ENCODE data around the gene VWA8.
"Not testable (repeated sequence)": the region's sequence is repeated elsewhere in the genome, so short reads cannot be mapped to it uniquely, and the experiment has no call there.

The VWA8 gene

DNA sequence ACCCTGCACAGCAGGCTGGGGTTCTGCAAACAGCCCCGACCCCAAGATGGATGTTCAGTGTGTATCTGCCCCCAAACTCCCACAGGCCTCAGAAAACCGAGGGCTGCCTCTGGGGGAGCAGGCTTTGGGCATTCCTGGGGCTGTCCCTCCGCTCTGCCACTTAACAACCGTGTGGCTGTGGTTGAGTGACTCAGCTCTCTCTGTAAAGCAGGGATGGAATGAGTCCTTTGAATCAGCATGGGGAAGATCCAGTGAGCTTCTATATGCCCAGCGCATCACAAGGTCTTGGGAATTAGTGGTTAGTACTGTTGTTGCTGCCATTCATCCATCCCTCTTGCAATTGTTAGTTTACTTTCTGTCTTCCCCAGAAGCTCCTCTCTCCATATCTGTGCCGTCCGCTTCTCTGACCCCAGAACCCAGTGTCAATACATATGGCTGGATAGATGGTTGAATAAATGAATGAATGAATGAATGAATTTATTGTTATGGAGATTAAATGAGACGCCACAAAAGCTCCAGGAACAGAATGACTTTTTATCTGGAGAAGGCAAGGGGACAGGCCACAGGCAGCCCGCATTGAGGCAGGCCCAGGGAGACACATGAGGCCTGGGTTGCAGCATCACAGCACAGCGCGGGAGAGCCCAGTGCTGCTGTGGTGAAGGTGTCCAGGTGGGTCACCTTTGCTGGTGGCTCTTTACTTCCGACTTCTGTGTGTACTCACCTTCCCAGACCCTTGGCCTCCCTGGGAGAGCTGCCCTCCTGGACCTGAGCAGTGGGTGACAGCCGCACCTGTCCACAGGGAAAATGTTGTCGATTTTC, 414.3 kb downstream of the VWA8 start:
- no peak for DNase-seq

DNA sequence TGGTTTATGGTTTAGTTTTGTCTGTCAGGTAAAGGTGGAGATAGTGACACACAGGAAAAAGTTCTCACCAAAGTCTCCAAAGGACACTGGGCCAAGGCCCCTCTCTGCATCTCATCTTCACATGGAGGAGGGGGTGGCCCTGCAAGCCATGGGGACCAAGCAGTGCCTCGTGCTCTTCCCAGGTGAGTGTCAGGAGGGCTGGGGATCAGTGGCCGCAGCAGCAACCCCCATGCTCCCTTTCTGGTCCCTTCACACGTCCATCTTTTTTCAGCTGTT, 415.5 kb downstream of the VWA8 start:
- no peak for DNase-seq

DNA sequence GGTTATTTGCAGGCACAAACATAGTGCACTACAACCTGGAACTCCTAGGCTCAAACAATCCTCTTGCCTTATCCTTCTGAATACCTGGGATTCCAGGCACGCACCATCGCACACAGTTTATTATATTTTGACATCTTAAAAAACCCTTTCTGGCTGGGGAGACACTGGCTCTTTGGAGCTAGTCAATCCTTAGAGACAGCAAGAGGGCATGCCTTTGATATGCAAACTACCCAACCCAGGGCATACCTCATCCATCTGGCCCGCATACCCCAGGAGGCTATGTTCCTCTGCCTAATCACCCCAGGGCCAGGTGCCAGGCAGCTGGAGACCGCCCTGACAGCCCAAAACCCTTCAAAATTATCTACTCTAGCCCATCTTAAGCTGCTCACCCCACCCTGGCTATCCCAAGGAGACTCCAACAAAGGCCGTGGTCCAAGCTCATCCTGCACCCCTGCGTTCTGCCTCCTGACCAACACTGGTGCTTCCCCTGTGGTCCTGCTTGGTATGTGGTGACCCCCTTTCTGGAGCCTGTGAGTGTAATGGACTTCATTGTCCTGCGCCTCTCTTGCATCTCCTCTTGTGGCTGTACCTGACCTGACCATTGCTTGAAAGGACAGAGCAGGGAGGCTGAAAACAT, 417.1 kb downstream of the VWA8 start:
- no peak for DNase-seq

DNA sequence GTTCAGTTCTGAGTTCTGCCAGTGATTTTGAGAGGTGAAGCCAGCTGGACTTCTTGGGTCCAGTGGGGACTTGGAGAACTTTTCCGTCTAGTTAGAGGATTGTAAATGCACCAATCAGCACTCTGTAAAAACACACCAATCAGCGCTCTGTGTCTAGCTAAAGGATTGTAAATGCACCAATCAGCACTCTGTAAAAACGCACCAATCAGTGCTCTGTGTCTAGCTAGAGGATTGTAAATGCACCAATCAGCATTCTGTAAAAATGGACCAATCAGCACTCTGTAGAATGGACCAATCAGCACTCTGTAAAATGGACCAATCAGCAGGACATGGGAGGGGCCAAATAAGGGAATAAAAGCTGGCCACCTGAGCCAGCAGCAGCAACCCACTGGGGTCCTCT, 418.1 kb downstream of the VWA8 start:
- DNase-seq = not testable (repeated sequence)

DNA sequence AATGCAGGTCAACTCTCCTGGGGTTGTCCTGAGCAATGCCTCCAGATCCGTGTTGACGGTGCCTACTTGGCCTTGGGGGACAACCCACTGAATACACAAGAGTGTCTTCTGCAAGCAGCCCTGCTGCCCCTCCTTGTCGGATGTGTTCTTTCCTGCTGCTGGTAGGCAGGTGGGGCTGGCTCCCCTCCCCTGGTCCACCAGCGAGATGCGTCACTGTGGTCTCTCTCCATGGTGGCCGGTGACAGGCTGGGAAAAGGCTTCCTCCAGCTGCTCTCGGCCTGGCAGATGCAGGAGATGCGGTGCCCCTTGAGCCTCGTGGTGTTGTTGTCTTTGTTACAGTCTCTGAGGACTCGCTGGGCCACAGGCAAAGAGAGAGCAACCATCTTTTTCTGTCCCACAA, 418.6 kb downstream of the VWA8 start:
- DNase-seq = no peak

DNA sequence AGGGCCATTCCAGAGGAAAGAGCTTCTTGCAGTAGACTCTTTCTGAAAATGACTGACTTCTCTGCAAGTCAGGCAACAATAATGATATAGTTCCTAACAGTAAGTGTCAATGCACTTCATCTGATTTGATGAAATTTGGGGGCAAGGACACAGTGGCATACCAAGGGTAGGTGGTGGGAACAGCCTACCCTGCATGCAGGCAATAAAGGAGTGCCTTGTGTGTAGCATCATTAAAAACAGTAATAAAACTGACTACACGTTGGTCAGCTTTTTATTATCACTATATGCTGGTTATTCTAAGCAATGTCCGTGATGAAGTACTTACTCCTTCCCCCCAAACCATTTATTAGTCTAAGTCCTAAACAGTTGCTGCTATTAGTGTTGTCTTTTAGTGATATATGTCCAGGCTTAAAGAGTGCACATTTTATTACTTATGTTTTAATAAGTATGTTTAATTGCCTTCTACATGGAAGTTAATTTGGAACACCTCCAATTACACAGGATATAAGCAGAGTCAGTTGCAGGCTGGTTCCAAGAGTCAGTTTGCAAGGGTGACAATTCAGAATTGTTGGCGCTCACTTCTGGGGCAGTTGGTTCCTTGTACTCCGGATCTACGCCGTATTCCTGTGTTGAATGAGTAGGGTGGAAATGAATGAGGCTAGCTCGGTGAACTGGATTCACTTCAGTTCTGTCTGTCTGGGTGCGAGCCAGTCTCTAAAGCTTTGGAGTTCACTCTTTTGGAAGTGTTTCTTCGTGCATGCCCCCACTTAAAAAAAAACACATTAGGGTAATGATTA, 419.6 kb downstream of the VWA8 start:
- DNase-seq = no peak

DNA sequence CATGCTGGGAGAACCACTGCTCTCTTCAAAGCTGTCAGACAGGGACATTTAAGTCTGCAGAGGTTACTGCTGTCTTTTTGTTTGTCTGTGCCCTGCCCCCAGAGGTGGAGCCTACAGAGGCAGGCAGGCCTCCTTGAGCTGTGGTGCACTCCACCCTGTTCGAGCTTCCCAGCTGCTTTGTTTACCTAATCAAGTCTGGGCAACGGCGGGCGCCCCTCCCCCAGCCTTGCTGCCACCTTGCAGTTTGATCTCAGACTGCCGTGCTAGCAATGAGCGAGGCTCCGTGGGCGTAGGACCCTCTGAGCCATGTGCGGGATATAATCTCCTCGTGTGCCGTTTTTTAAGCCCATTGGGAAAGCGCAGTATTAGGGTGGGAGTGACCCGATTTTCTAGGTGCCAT, 420.7 kb downstream of the VWA8 start:
- peak; percentile 70 for DNase-seq

DNA sequence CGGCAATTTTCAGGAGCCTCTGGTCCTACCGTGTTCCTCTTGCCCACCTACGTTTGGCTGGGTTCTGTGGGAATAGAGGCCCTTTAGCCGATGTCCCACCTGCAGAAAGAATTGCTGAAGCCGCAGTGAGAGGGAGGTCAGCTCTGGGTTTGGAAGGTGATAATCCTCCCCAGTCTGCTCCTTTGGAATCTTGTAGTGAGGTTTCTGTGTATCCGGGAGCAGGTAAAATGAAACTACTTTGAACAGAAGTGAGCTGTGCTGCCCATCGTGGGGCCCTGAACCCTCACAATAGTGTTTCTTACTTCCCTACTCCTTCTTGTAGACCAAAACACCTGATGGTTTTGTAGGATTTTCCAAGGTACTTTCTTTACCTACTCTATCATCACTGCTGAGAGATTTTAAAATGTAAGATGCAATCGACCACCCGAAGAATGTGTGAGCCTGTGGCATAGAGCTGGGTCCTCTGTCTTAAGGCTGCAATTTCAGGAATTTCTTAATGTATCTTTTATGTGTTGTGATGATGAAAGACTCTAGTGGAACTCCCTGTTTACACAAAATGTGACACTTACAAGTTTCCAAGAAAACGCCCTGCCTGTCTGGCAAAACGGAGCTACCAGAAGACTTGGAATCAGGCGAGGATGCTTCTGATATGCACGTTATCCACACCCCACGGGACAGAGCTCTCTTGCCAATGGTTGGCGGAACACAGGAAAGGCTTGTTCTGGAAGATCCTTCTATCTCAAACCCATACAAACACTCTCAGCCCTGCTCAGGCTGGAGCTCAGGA, 427.4 kb downstream of the VWA8 start:
- DNase-seq = no peak

DNA sequence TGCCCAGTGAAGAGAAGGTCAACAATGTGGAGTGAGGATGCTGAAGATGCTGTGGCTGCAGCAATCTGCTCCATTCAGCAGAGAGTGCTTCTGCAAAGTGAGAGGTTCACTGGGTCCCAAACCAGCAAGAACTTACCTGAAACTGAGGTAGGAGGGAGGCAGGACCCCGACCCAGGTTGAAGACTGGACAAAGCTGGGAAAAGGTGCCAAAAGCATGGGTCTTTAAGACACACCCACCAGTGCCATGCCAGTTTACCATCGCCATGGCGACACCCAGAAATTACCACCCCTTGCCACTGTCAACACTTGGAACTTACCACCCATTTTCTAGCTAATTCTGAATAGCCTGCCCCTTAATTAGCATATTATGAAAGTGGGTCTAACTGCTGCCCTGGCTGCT, 432.9 kb downstream of the VWA8 start:
- no peak for DNase-seq

DNA sequence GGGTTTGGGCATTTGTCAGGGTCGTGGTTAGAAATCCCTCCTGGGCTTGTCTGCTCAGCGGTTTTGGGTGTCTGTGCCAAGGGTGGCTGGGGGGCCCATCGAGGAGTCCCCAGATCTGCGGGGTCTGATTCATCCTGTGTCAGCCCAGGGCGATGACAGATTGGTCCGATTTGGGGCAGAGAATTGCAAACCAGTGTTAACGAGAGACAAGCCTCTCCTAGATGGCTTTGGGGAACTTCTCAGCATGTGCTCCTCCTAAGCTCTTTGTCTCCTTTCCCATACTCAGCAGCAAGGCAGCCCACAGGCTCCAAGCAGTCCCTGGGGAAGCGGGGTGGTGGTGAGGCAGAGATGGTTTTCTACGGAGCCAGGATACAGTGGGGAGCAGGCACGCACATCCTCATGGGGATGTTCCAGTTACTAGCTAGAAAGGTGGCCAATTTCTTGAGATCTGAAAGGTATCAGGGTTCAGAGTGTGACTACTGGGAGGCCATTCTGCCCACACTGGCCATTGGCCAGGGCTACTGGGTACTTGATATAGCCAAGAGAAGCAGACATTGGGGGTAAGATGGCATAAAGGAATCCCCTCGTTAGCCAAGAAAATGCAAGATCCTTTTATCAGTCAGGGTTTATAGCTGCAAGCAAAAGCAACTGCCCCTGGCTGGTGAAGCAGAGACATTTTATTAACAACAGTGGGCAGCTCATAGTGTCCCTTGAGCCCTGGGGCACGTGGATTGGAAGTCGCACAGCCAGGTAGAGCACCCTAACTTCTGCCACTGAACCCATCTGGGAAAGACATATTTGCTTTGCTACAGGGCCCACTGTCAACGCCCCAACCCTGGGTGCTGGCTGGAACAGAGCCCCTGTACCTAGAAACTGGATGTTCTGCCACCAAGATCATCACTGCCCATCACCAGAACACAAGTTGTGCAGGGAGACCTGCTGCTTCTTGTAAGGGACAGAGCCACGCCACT, 440.0 kb downstream of the VWA8 start:
- no peak for DNase-seq

DNA sequence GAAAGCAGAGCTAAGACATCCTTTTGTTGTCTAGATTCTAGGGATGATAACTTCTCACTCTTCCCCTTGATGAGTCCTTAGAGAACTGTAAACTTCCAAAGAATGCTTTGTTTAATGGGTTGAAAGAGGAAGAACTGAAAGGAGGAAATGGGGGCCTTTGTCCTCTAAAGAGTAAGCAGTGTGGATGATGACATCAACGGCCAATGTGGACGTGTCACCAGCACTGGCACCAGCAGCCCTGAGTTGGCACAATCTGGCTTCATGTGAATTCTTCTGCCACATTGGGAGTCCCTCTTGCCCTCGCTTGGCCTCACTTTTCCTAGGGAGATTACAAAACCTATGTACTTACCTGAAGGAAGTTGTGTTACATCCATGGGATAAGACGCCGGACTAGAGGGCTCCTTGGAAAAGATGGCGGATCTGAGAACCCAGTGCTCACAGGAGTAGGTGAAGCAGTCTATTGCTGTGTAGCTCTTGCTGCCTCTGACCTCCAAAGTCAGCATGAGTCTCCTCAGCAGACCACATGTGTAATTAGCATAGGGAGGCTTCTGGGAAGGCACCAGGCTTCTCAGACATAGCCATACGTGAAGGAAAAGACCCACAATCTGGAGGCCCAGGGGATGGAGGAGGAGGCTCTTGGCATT, 440.8 kb downstream of the VWA8 start:
- no peak for DNase-seq

All from activated effector memory CD4-positive, alpha-beta T cell treated with anti-CD3 and anti-CD28 coated beads, Interleukin-2, amount 50 U/mL, for 16 hours (primary cell).